Astrocyte of the spinal cord (primary cell): ENCODE data around the gene CECR2.

ENCODE experiments used
- DNase-seq: peaks from one replicate; pipeline ENCODE4 v3.0.0; 2011; ENCODE audit warnings: low read depth, low spot score
- H3K4me3 ChIP-seq: 2 replicates; pipeline ENCODE4 v1.5.1; 2011; ENCODE audit warnings: low read depth, mild to moderate bottlenecking, low read length, moderate library complexity
- in situ Hi-C: cut with HindIII; loops from 2 replicates; pipeline ENCODE4 v1.10.0; 2017; ENCODE audit warnings: low sequenced_read_pairs
- TF ChIP-seq, protein P1 (sequence below): IDR thresholded peaks from 2 replicates; pipeline ENCODE4 v1.5.1; 2012; ENCODE audit warnings: low read depth, mild to moderate bottlenecking, low read length, inconsistent platforms

The CECR2 gene

DNA sequence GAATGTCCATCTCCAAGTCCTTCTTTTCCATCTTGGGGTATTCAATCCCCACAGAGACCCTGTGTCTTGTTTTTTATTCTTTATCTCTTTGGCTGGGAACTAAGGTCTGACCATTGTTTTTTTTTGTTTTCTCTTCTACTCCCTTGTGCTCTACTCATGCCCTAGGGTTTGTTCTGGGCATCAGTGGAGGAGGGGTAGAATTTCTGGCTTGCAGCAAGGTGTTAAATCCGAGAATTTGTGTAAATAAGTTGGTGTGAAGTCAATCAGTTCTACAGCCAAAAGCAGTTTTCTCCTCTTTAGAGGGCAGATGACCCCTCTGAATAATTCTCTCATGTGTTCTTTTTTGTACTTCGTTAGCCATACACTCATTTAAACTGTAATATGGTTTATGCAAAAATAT, 10.7 kb downstream of the CECR2 start:
- no peak for DNase-seq
- no peak overlapping the region for H3K4me3 ChIP-seq
- TF ChIP-seq, protein P1, sequence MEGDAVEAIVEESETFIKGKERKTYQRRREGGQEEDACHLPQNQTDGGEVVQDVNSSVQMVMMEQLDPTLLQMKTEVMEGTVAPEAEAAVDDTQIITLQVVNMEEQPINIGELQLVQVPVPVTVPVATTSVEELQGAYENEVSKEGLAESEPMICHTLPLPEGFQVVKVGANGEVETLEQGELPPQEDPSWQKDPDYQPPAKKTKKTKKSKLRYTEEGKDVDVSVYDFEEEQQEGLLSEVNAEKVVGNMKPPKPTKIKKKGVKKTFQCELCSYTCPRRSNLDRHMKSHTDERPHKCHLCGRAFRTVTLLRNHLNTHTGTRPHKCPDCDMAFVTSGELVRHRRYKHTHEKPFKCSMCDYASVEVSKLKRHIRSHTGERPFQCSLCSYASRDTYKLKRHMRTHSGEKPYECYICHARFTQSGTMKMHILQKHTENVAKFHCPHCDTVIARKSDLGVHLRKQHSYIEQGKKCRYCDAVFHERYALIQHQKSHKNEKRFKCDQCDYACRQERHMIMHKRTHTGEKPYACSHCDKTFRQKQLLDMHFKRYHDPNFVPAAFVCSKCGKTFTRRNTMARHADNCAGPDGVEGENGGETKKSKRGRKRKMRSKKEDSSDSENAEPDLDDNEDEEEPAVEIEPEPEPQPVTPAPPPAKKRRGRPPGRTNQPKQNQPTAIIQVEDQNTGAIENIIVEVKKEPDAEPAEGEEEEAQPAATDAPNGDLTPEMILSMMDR: no peak
- in situ Hi-C loops: no loop called here

DNA sequence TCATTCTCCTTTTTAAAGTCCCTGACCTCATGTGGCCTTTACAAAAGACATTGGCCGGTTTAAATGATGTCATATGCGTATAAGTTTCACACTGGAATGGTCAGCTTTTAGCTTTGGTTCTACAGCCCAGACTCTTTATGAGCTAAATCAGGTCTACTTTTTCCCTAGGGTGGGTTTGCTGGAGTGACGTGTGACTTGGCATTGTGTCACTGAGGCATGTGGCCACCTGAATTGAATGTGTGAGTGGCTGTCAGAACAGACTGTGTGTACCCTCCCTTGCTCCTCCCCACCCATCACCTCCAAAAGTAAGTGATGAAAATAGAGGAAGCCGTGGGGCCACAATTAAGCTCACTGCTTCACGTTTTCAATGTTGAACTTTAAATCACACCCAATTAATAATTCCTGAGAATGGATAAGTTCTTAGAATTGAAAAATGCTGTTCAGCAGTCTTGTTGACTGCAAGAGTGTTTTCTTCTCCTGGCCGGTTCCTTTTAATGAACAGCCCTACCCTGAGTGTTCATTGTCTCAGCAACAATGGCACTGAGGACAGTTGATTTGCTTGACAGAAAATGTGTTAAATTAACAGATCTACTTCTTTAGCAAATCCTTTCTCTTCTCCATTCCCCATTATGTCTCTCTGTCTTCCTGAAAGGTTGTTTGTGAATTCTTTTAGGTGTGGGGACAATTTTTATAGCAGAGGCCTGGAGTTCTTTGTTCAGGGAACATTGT, 11.3 kb downstream of the CECR2 start:
- in situ Hi-C loops: no loop called here
- DNase-seq: no peak
- TF ChIP-seq, protein P1: no peak
- H3K4me3 ChIP-seq: no peak overlapping the region

DNA sequence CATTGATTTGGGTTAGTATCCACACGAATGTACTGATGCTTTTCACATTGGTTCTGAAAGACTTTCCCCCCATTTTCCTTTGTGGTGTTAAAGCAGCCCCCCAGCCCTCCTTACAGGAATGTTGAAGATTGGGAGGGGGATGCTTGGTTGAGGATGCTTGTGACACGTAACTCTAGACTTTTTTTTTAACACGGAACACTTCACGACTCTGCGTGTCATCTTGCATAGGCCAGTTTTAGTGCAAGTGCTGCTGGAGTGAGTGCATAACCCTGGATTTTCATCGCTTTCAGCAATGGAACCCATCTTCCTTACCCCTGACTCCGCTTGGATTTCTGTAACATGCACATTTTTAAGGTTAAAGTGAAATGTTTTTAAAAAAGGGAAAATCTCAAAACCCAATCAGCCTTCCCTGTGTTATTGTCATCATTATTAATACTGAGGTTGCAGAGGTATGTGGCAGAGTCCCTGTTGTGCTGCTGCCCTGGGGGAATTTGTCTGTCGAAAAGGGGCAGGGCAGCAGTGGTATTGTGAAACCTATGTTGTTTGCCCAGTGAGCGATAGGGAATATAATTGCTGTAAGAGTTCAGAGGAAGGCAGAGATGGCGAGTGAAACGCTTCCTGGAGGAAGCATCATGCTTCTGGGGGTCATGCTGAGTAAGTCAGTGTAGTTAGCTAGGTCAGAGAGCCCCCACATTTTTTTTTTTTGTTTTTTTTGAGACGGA, 12.1 kb downstream of the CECR2 start:
- in situ Hi-C loops: no loop called here
- no peak for DNase-seq
- H3K4me3 ChIP-seq: no peak overlapping the region
- TF ChIP-seq, protein P1: no peak

DNA sequence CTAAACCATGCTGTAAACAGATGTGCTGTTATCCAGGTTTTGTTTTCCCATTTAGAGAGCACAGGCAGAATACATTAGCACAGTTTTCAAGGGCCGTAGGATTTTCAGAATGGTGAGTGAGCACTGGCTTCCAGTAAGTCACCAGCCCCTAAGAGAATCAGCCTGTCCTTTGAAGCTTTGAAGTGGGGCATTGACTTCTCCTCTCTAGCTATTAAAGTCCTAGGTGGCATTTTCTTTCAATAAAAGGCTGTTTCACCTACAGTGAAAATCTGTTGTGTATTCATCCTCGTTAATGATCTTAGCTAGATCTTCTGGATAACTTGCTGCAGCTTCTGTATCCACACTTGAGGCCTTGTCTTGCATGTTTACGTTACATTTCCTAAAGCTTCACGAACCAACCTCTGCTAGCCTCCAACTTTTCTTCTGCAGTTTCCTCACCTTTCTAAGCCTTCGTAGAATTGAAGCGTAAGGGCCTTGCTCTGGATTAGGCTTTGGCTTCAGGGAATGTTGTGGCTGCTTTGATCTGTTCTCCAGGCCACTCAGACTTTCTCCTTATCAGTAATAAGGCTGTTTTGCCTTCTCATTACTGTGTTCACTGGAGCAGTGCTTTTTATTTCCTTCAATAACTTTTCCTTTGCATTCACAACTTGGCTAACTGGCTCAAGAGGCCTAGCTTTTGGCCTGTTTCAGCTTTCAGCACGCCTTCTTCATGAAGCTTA, 15.5 kb downstream of the CECR2 start:
- TF ChIP-seq, protein P1: no peak
- in situ Hi-C loops: no loop called here
- no peak overlapping the region for H3K4me3 ChIP-seq
- no peak for DNase-seq

DNA sequence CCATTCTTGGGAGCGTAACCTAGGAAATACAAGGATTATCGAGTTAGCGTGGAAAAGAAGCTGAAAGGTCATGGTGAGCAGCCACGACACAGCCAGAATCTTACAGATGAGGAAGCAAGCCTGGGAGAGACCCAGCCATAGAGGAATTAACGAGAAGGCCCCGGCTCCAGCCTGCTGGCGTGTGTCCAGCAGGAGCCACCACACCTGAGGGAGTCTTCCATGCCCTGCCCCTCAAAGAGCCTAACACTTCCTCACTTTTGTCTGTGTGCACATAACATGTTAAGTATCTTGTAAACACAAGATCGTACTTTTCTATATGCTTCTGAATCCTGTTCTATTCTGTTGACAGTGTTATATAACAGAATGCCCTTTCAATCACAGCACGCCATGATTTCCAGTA, 18.1 kb downstream of the CECR2 start:
- in situ Hi-C loops: no loop called here
- TF ChIP-seq, protein P1: no peak
- H3K4me3 ChIP-seq: no peak overlapping the region
- DNase-seq: no peak

DNA sequence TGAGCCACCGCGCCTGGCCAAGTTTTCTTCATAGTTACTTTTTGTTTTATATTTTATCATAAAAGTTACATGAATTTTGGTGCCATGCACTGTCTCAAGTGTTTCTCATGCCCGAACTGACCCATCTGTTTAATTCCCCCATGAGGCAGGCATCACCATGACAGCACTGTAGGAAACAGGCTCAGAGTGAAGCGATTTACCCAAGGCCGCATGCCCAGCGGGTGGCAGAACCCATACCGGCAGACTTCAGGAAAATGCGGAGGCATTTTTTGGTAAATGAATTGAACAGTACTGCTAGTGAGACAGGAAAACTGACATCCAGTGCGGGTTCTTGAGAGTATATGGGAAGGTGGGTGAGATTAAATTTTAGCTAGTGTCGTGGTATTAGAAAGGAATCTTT, 19.0 kb downstream of the CECR2 start:
- H3K4me3 ChIP-seq: no peak overlapping the region
- TF ChIP-seq, protein P1: no peak
- no peak for DNase-seq
- in situ Hi-C loops: no loop called here
